Lower leg skin (tissue), 4 donors: ENCODE data around the gene ADGRE1. TPM values are rescaled to one million over a fixed set of nuclear protein-coding genes. Genes with fewer than 3 reads are reported as not detected.

Experiments used
- DNase-seq, 2 donors: peaks; one replicate each; pipeline ENCODE4 v3.0.0-alpha.2; 2019; ENCODE audit warnings: low spot score in 2 of 2
- H3K4me3 ChIP-seq: fragments of 200-600 bp; sonication (generic); 2 replicates; pipeline ENCODE4 v1.5.1; 2017; ENCODE audit warnings: mild to moderate bottlenecking, low read depth; ENCODE audit not compliant: poor library complexity, severe bottlenecking
- POLR2A ChIP-seq, 2 donors: fragments of 450-650 bp; IDR thresholded peaks; one replicate each; pipeline ENCODE4 v1.6.1; 2016 to 2017; ENCODE audit warnings: antibody characterized with exemption in 2 of 2, mild to moderate bottlenecking in 1 of 2, moderate library complexity in 1 of 2
- WGBS, 2 donors: methylation state at CpG; one replicate each; pipeline ENCODE4 v1.1.5; 2018; 5-methylcytosine and 5-hydroxymethylcytosine counted together
- intact Hi-C: fragments of 100-400 bp; cut with DNase I; formaldehyde crosslinking; loops from one replicate; pipeline ENCODE4 v1.15.0; 2023; ENCODE audit warnings: low total_unique reads
- total RNA-seq, 4 donors: library from RNA; depleted of rRNA; stranded (reverse); fragments of >200 nt; gene quantifications; one replicate each; pipeline ENCODE4 v1.1.0, GENCODE V29; 2016
- TF ChIP-seq, protein P1 (sequence below), 3 donors: fragments of 450-650 bp; IDR thresholded peaks; one replicate each; pipeline ENCODE4 v1.5.1; 2016; ENCODE audit warnings: antibody characterized with exemption in 3 of 3, mild to moderate bottlenecking in 3 of 3, moderate library complexity in 2 of 3

Gene ADGRE1
- total RNA-seq, 4 donors from 2014 or later, result 0.25 TPM; not detected in 3

DNA sequence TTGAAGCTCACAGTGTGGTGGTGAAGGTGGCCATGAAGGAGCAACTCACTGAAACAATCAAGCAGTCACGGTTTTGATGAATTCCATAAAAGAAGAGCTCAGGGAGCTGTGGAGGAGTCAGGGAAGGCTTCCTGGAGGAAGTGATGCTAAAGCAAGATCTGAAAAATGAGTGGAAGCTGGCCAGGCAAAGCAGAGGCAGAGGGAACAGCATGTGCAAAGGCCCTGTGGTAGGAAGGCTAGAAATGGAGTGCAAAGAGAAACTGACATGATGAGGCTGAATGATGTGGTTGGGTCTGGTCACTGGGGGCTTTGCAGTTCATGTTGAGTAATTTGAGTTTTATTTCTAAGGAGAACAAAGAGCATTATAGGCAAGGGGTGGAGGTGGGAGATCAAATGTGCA lies 6.9 kb downstream of the ADGRE1 start:
- no peak for DNase-seq
- no peak for TF ChIP-seq POLR2A (IDR thresholded peaks at IDR 0.05)
- TF ChIP-seq, protein P1, sequence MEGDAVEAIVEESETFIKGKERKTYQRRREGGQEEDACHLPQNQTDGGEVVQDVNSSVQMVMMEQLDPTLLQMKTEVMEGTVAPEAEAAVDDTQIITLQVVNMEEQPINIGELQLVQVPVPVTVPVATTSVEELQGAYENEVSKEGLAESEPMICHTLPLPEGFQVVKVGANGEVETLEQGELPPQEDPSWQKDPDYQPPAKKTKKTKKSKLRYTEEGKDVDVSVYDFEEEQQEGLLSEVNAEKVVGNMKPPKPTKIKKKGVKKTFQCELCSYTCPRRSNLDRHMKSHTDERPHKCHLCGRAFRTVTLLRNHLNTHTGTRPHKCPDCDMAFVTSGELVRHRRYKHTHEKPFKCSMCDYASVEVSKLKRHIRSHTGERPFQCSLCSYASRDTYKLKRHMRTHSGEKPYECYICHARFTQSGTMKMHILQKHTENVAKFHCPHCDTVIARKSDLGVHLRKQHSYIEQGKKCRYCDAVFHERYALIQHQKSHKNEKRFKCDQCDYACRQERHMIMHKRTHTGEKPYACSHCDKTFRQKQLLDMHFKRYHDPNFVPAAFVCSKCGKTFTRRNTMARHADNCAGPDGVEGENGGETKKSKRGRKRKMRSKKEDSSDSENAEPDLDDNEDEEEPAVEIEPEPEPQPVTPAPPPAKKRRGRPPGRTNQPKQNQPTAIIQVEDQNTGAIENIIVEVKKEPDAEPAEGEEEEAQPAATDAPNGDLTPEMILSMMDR (IDR thresholded peaks at IDR 0.05), result no peak
- no peak overlapping the region for H3K4me3 ChIP-seq
- WGBS, 2 donors, result 75 to 80% methylated on average over 1 of the region's 1 CpG
- intact Hi-C loops, result no loop called here

DNA sequence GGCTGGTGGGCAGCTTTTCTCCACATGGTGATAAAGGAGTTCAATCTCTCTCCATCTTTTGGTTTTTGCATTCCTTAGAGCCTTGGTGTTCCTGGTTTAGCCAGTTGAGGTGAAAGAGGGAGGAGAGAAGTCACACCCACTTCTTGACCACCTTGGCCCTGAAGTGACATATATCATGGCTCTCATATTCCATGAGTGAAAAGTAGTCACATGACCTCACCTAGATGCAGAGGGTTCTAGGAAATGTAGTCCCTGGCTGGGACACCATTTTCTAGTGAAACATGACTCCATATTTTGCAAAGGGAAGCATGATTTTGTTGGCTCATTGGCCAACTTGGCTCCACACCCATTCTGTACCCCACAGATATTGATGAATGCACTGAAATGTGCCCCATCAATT lies 16.1 kb downstream of the ADGRE1 start:
- intact Hi-C loops, result no loop called here
- no peak overlapping the region for H3K4me3 ChIP-seq
- DNase-seq, result peak in 1 of 2 donors; percentile 6
- no peak for TF ChIP-seq POLR2A (IDR thresholded peaks at IDR 0.05)

DNA sequence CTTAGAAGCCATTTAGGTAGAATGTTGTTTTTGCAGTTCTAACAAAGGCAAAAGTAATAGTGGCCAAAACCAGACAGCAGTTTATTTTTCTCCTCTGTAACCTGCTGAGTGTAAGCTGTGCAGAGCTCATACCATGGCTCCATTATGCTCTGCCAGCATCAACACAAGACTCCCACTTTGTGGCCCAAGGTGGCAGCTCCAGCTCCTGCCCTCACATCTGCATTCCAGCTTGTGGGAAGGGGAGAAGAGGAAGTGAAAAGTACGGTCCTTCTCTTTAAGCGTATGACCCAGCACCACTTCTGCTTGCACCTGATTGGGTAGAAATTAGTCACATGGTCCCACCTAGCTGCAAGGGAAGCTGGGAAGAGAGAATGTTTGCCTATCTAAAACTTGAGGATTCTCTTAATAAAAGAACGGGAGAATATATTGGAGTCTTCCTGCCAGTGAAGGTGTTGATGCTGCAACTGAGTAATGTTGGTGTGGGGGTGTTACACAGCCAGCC lies 19.2 kb downstream of the ADGRE1 start:
- peak in 1 of 2 donors; percentile 7 for DNase-seq
- intact Hi-C loops, result no loop called here
- TF ChIP-seq, protein P1 (IDR thresholded peaks at IDR 0.05), result no peak
- TF ChIP-seq POLR2A (IDR thresholded peaks at IDR 0.05), result no peak
- 11 to 73% methylated on average over 3 of the region's 3 CpGs for WGBS, 2 donors
- no peak overlapping the region for H3K4me3 ChIP-seq

DNA sequence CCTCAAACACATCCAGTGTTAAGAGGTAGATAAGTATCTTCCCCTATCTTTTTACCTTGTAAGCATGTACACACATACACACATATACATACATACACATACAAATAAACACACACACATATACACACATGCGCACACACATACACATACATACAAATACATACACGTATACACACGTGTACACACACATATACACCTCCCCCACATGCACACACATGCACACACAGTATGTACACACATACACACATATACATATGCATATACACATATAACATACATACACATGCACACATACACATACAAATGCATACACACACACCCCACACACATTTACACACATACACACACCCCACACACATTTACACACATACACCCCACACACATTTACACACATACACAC lies 24.1 kb downstream of the ADGRE1 start:
- no peak for TF ChIP-seq POLR2A (IDR thresholded peaks at IDR 0.05)
- TF ChIP-seq, protein P1 (IDR thresholded peaks at IDR 0.05), result no peak
- intact Hi-C loops, result no loop called here
- 49 to 50% methylated on average over 3 of the region's 3 CpGs for WGBS, 2 donors
- H3K4me3 ChIP-seq, result no peak overlapping the region
- no peak for DNase-seq

DNA sequence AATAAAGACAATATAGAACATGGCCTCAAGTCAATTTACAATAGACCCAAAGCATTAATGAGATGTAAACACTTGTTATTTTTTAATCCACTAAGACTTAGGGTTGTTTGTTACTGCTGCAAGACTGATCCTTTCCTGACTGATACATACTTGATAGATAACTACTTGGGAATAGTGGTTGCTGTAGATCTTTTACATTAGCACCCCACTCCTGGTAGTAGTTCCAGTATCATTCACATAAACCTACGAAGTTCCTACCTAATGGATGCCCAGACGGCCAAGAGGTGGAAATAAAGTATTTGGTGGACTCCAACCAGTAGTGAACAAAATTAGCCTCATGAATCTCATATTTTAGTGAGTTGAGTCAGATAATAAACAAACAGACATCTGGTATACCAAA lies 26.9 kb downstream of the ADGRE1 start:
- WGBS, 2 donors, result 68% methylated on average over 2 of the region's 2 CpGs
- no peak overlapping the region for H3K4me3 ChIP-seq
- intact Hi-C loops, result no loop called here
- TF ChIP-seq, protein P1 (IDR thresholded peaks at IDR 0.05), result no peak
- no peak for TF ChIP-seq POLR2A (IDR thresholded peaks at IDR 0.05)
- no peak for DNase-seq

DNA sequence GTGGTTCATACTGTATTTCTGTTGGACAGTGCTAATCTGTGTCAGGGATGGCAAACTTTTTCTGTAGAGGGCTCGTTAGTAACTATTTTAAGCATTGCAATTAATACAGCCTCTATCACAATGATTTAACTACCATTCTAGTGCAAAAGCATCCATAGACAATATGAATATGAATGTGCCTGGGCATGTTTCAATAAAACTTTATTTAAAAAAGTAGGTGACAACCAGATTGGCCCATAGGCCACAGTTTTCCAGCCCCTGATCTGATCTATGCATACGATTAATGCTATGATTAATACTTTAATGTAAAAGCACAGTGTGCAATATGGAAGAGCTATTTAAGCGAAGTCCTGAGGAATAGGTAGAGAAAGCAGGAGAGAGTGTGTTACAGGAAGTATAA lies 29.6 kb downstream of the ADGRE1 start:
- intact Hi-C loops, result no loop called here
- H3K4me3 ChIP-seq, result no peak overlapping the region
- WGBS, 2 donors, result 85 to 86% methylated on average over 3 of the region's 3 CpGs
- TF ChIP-seq POLR2A (IDR thresholded peaks at IDR 0.05), result no peak
- TF ChIP-seq, protein P1 (IDR thresholded peaks at IDR 0.05), result no peak
- DNase-seq, result no peak
